ENCODE data around the gene POLR1C.
"Not testable (repeated sequence)": the region's sequence is repeated elsewhere in the genome, so short reads cannot be mapped to it uniquely, and the experiment has no call there.

Gene POLR1C

GRCh38 chr6:43509984-43510826, 6.7 kb upstream of the POLR1C start, which contains the start of gene LRRC73:
TSS of gene LRRC73 (minus strand) at chr6:43510346. CDS start at chr6:43509785, 561 bp downstream.
- FAIRE-seq (no peak), DNase-seq (ENCODE audit: insufficient read length, low spot score) (peak; percentile 86)
- peak; percentile 20 for TF ChIP-seq POLR2A (IDR thresholded peaks at IDR 0.05; ENCODE audit: low read depth, low read length)

- FAIRE-seq (no peak), DNase-seq (ENCODE audit: insufficient read length, low spot score) (no peak)
- no peak for TF ChIP-seq POLR2A (IDR thresholded peaks at IDR 0.05; ENCODE audit: low read depth, low read length)
These were observed 6.1 kb upstream of the POLR1C start for GRCh38 chr6:43510827-43511163.

- no peak for DNase-seq (ENCODE audit: insufficient read length, low spot score)
These were observed 5.0 kb upstream of the POLR1C start for GRCh38 chr6:43511824-43512415.

GRCh38 chr6:43515808-43516207, 1.1 kb upstream of the POLR1C start:
- FAIRE-seq, result no peak
- no peak for DNase-seq (ENCODE audit: insufficient read length, low spot score)

More at GRCh38 chr6:43511824-43512415, 5.0 kb upstream of the POLR1C start:
- TF ChIP-seq POLR2A (IDR thresholded peaks at IDR 0.05; ENCODE audit: low read depth, low read length), result no peak
- FAIRE-seq, result no peak

GRCh38 chr6:43516367-43516696, 557 bp upstream of the POLR1C start:
- DNase-seq (ENCODE audit: insufficient read length, low spot score), result no peak
- FAIRE-seq, result no peak
- TF ChIP-seq POLR2A (IDR thresholded peaks at IDR 0.05; ENCODE audit: low read depth, low read length), result no peak

More at GRCh38 chr6:43515808-43516207, 1.1 kb upstream of the POLR1C start:
- no peak for TF ChIP-seq POLR2A (IDR thresholded peaks at IDR 0.05; ENCODE audit: low read depth, low read length)

- TF ChIP-seq POLR2A (IDR thresholded peaks at IDR 0.05; ENCODE audit: low read depth, low read length), result no peak
- no peak for FAIRE-seq
- DNase-seq (ENCODE audit: insufficient read length, low spot score), result no peak
These were observed 842 bp downstream of the POLR1C start for GRCh38 chr6:43517505-43518357.

GRCh38 chr6:43520097-43520496, 3.2 kb downstream of the POLR1C start:
- DNase-seq (ENCODE audit: insufficient read length, low spot score) (no peak), FAIRE-seq (no peak)
- no peak for TF ChIP-seq POLR2A (IDR thresholded peaks at IDR 0.05; ENCODE audit: low read depth, low read length)

- DNase-seq (ENCODE audit: insufficient read length, low spot score), result no peak
- no peak for TF ChIP-seq POLR2A (IDR thresholded peaks at IDR 0.05; ENCODE audit: low read depth, low read length)
- no peak for FAIRE-seq
These were observed 4.9 kb downstream of the POLR1C start for GRCh38 chr6:43521836-43522235.

GRCh38 chr6:43522547-43523261, 5.8 kb downstream of the POLR1C start:
- no peak for FAIRE-seq
- TF ChIP-seq POLR2A (IDR thresholded peaks at IDR 0.05; ENCODE audit: low read depth, low read length), result no peak
- DNase-seq (ENCODE audit: insufficient read length, low spot score), result no peak

- no peak for FAIRE-seq
- DNase-seq (ENCODE audit: insufficient read length, low spot score), result no peak
- no peak for TF ChIP-seq POLR2A (IDR thresholded peaks at IDR 0.05; ENCODE audit: low read depth, low read length)
These were observed 6.4 kb downstream of the POLR1C start for GRCh38 chr6:43523284-43523683.

- no peak for TF ChIP-seq POLR2A (IDR thresholded peaks at IDR 0.05; ENCODE audit: low read depth, low read length)
- no peak for DNase-seq (ENCODE audit: insufficient read length, low spot score)
- no peak for FAIRE-seq
These were observed 7.6 kb downstream of the POLR1C start for GRCh38 chr6:43524483-43524961.

- no peak for TF ChIP-seq POLR2A (IDR thresholded peaks at IDR 0.05; ENCODE audit: low read depth, low read length)
- FAIRE-seq (no peak), DNase-seq (ENCODE audit: insufficient read length, low spot score) (no peak)
These were observed 15.3 kb downstream of the POLR1C start for GRCh38 chr6:43532201-43532600.

GRCh38 chr6:43538986-43539385, 22.1 kb downstream of the POLR1C start:
- not testable (repeated sequence) for FAIRE-seq

GRCh38 chr6:43539409-43539808, 22.5 kb downstream of the POLR1C start:
- FAIRE-seq, result not testable (repeated sequence)

More at GRCh38 chr6:43538986-43539385, 22.1 kb downstream of the POLR1C start:
- not testable (repeated sequence) for DNase-seq (ENCODE audit: insufficient read length, low spot score)

More at GRCh38 chr6:43539409-43539808, 22.5 kb downstream of the POLR1C start:
- DNase-seq (ENCODE audit: insufficient read length, low spot score), result not testable (repeated sequence)

Measured in H54 (cell line).